Retinal pigment epithelial cell (primary cell): Measurements from ENCODE around the gene LAMC2.
"Not testable (repeated sequence)": the region's sequence is repeated elsewhere in the genome, so short reads cannot be mapped to it uniquely, and the experiment has no call there.

Experiments used
- DNase-seq: peaks from one replicate; pipeline ENCODE4 v3.0.0-alpha.2; 2010; ENCODE audit warnings: low read depth
- H3K4me3 ChIP-seq: 2 replicates; pipeline ENCODE4 v1.5.1; 2011; ENCODE audit warnings: mild to moderate bottlenecking, low read length, control low read depth, moderate library complexity
- TF ChIP-seq, protein P1 (sequence below): conservative IDR thresholded peaks from 2 replicates; pipeline ENCODE4 v1.5.1; 2011; ENCODE audit warnings: low read depth, low read length, control low read depth, inconsistent platforms

Gene LAMC2

DNA sequence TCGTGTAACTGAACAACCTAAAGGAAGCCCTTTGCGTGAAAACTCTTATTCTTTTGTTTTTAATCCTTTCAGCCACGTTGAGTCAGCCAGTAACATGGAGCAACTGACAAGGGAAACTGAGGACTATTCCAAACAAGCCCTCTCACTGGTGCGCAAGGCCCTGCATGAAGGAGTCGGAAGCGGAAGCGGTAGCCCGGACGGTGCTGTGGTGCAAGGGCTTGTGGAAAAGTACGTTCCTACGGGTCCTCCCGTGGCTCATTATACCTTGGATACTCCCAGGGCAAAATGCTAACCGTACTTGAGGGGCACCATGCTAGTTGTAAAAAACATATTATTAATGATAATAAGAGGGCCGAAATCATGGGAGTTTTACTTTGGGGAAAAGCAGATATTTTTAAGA is 49.4 kb downstream of the LAMC2 start:
- peak overlapping the region; percentile 48 for H3K4me3 ChIP-seq
- TF ChIP-seq, protein P1, sequence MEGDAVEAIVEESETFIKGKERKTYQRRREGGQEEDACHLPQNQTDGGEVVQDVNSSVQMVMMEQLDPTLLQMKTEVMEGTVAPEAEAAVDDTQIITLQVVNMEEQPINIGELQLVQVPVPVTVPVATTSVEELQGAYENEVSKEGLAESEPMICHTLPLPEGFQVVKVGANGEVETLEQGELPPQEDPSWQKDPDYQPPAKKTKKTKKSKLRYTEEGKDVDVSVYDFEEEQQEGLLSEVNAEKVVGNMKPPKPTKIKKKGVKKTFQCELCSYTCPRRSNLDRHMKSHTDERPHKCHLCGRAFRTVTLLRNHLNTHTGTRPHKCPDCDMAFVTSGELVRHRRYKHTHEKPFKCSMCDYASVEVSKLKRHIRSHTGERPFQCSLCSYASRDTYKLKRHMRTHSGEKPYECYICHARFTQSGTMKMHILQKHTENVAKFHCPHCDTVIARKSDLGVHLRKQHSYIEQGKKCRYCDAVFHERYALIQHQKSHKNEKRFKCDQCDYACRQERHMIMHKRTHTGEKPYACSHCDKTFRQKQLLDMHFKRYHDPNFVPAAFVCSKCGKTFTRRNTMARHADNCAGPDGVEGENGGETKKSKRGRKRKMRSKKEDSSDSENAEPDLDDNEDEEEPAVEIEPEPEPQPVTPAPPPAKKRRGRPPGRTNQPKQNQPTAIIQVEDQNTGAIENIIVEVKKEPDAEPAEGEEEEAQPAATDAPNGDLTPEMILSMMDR, result no peak
- no peak for DNase-seq

GRCh38 chr1:183236158-183236725 is 50.2 kb downstream of the LAMC2 start:
- DNase-seq, result no peak
- TF ChIP-seq, protein P1, result no peak
- no peak overlapping the region for H3K4me3 ChIP-seq

- DNase-seq, result no peak
- H3K4me3 ChIP-seq, result no peak overlapping the region
- TF ChIP-seq, protein P1, result no peak
Observed at GRCh38 chr1:183237046-183237445, 51.0 kb downstream of the LAMC2 start.

- no peak for DNase-seq
- H3K4me3 ChIP-seq, result no peak overlapping the region
Observed at GRCh38 chr1:183238071-183238470, 52.0 kb downstream of the LAMC2 start.

DNA sequence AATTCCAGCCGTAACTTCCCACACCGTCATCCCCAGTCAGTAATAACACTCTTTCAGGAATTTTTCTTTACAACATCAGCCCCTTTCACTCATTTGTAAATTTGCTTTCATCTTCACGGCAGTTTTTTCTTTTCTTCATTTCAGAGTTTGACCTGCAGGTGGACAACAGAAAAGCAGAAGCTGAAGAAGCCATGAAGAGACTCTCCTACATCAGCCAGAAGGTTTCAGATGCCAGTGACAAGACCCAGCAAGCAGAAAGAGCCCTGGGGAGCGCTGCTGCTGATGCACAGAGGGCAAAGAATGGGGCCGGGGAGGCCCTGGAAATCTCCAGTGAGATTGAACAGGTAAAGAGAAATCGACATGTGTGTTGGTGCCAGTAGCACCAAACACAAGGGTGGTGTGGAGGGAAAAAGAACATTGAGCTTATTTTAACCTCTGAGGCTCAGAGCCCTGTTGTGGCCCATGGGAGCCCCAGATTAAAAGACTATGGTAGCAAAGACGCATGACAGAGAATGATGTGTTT is 53.2 kb downstream of the LAMC2 start:
- TF ChIP-seq, protein P1, result no peak

More at GRCh38 chr1:183238071-183238470, 52.0 kb downstream of the LAMC2 start:
- TF ChIP-seq, protein P1, result no peak

GRCh38 chr1:183239793-183240525 is 53.9 kb downstream of the LAMC2 start:
- TF ChIP-seq, protein P1, result no peak
- H3K4me3 ChIP-seq, result no peak overlapping the region
- no peak for DNase-seq

More for the DNA sequence above, 53.2 kb downstream of the LAMC2 start:
- H3K4me3 ChIP-seq, result no peak overlapping the region
- DNase-seq, result no peak

GRCh38 chr1:183240526-183240825 is 54.4 kb downstream of the LAMC2 start:
- TF ChIP-seq, protein P1, result no peak
- no peak overlapping the region for H3K4me3 ChIP-seq
- DNase-seq, result no peak

GRCh38 chr1:183240853-183241252 is 54.8 kb downstream of the LAMC2 start:
- not testable (repeated sequence) for H3K4me3 ChIP-seq, DNase-seq
